ENCODE data around the gene BORCS5.

Gene BORCS5

GRCh38 chr12:12399776-12400305 lies 43.0 kb downstream of the BORCS5 start:
- H3K36me3 ChIP-seq = no peaks in the 10 kb centered on the region
- H3K4me3 ChIP-seq (ENCODE audit: low read depth, low read length) = no peak overlapping the region
- H3K9me3 ChIP-seq (ENCODE audit: severe bottlenecking) = no peaks in the 10 kb centered on the region
- no peaks in the 10 kb centered on the region for H3K27me3 ChIP-seq (ENCODE audit: insufficient read depth, low read depth, severe bottlenecking)
- no peak overlapping the region for H3K27ac ChIP-seq
- TF ChIP-seq CTCF (IDR thresholded peaks at IDR 0.05; ENCODE audit: low read depth, low read length) = no peak
- no peak for DNase-seq

DNA sequence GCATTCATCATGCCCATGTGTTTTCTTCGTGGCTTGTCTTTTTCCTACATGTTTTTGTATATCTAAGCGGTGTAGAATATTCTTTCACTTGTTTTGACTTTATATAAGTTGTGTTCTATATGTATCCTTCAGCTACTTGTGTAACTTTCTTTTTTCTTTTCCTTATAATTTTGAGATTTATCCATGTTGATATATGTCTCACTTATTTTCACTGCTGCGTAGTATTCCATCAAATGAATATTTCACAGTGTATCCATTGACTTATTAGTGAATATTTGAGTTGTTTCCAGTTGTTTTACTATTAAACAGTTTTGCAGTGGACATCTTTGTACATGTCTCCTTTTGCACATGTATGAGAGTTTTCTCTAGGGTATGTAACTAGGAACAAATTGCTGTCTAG lies 43.9 kb downstream of the BORCS5 start:
- no peak for TF ChIP-seq CTCF (IDR thresholded peaks at IDR 0.05; ENCODE audit: low read depth, low read length)
- Histone ChIP-seq H3K27ac (no peak overlapping the region), H3K27me3 (ENCODE audit: insufficient read depth, low read depth, severe bottlenecking) (no peaks in the 10 kb centered on the region), H3K36me3 (no peaks in the 10 kb centered on the region), H3K9me3 (ENCODE audit: severe bottlenecking) (no peaks in the 10 kb centered on the region), H3K4me3 (ENCODE audit: low read depth, low read length) (no peak overlapping the region)
- DNase-seq = no peak

DNA sequence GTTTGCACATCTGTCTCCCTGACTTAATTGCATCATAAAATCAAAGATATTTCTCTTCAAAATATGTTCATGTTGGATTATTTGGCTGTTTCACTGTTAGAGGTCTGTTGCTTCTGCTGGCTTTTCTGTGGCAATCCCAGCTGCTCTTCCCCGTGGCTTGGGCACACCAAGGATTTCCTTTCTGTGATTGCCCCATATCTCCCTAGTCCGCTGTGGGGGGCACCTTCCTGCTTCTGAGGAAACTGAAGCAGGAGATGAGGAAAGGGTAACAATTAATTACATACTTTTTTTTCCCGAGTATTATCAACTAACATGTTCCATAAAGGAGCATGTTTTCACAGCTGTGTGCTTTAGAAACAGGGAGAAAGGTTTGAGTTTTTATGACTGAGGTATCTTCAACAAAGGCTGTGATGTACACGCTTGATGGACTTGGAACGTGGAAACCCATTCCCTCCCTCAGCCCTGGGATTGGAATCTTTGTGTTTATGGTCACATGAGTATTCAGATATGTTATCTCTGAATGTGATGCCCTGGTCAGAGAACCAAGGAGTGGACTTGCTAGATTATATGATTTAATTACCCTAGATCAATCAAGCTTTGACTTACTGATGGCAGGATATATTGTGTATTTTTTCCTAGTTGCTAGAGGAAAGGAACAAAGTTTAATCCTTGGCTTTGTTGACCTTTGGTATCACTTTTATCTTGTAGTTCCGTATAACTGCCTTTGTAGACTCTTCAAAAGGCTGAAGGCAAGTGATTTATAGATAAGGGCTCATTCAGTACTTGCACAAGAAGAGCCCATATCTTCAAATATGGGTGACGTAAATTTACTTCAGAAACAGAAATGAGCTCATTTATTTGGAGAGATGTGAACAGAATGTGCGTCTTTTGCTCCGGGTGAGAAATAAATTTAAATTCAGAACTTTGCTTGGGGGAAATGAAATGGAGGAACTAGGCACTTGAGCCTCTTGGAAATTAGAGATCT lies 46.7 kb downstream of the BORCS5 start:
- no peaks in the 10 kb centered on the region for H3K36me3 ChIP-seq
- no peak overlapping the region for H3K4me3 ChIP-seq (ENCODE audit: low read depth, low read length)
- H3K27me3 ChIP-seq (ENCODE audit: insufficient read depth, low read depth, severe bottlenecking) = no peaks in the 10 kb centered on the region
- no peak for TF ChIP-seq CTCF (IDR thresholded peaks at IDR 0.05; ENCODE audit: low read depth, low read length)
- no peak for DNase-seq
- no peaks in the 10 kb centered on the region for H3K9me3 ChIP-seq (ENCODE audit: severe bottlenecking)
- no peak overlapping the region for H3K27ac ChIP-seq

DNA sequence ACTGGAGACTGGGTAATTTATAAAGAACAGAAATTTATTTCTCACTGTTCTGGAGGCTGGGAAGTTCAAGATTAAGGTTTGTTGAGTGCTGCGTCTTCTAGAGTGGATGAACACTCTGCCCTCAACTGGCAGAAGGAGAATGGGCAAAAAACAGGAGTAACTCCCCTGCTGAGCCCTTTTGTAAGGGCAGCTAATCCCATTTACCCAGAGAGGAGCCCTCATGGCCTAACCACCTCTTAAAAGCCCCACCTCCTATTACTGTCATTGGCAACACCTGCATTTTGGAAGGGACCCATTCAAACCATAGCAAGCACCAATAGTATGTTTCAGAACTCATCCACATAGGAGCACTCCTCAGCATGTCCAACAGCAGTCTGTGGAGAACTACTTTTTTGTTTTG lies 47.4 kb downstream of the BORCS5 start:
- no peak for TF ChIP-seq CTCF (IDR thresholded peaks at IDR 0.05; ENCODE audit: low read depth, low read length)

DNA sequence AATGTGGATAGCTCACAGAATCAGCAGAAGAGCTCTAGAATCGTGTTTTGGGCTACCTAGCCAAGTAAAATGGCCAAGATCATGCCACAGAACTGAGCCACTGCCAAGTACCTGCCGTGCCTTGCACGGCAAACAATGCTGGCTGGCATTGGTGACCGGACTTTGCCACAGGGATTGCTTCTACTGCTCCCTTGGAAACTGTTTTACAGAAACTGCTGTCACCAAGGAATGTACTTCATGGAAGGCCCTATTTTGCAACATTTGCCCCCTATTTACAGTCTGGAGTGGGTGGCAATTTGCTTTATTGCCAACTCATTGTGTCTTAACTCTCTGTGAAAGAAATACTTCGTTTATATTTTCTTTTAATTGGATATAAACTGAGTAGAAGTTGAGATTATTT lies 49.0 kb downstream of the BORCS5 start:
- no peak for DNase-seq
- TF ChIP-seq CTCF (IDR thresholded peaks at IDR 0.05; ENCODE audit: low read depth, low read length) = no peak
- H3K4me3 ChIP-seq (ENCODE audit: low read depth, low read length) = no peak overlapping the region
- no peak overlapping the region for H3K27ac ChIP-seq
- H3K27me3 ChIP-seq (ENCODE audit: insufficient read depth, low read depth, severe bottlenecking) = no peaks in the 10 kb centered on the region
- H3K9me3 ChIP-seq (ENCODE audit: severe bottlenecking) = no peaks in the 10 kb centered on the region
- no peaks in the 10 kb centered on the region for H3K36me3 ChIP-seq

More for the DNA sequence above, 47.4 kb downstream of the BORCS5 start:
- DNase-seq = no peak
- Histone ChIP-seq H3K27ac (no peak overlapping the region), H3K9me3 (ENCODE audit: severe bottlenecking) (no peaks in the 10 kb centered on the region), H3K4me3 (ENCODE audit: low read depth, low read length) (no peak overlapping the region), H3K36me3 (no peaks in the 10 kb centered on the region), H3K27me3 (ENCODE audit: insufficient read depth, low read depth, severe bottlenecking) (no peaks in the 10 kb centered on the region)
